DOHH2 (cell line): ENCODE data around the gene GAREM1.

Experiments used
- H3F3A ChIP-seq: fragments of 200-600 bp; sonication (generic), shearing (Covaris generic); 2 replicates; pipeline ENCODE4 v1.6.0; 2016; ENCODE audit warnings: antibody characterized with exemption, mild to moderate bottlenecking; ENCODE audit not compliant: control insufficient read depth, insufficient read depth
- H3K27ac ChIP-seq: fragments of 200-600 bp; sonication (generic); 2 replicates; pipeline ENCODE4 v1.5.1; 2014; ENCODE audit warnings: low read depth, mild to moderate bottlenecking, low read length, moderate library complexity
- H3K27me3 ChIP-seq: fragments of 200-600 bp; sonication (generic); 2 replicates; pipeline ENCODE4 v1.6.1; 2014; ENCODE audit warnings: mild to moderate bottlenecking, low read length, mixed read lengths; ENCODE audit not compliant: control insufficient read depth
- H3K36me3 ChIP-seq: fragments of 200-600 bp; sonication (generic); 2 replicates; pipeline ENCODE4 v1.6.1; 2014; ENCODE audit warnings: mild to moderate bottlenecking, low read length, moderate library complexity, mixed read lengths; ENCODE audit not compliant: control insufficient read depth
- H3K4me1 ChIP-seq: fragments of 200-600 bp; sonication (generic); 2 replicates; pipeline ENCODE4 v1.6.1; 2014; ENCODE audit warnings: mild to moderate bottlenecking, low read length, mixed read lengths; ENCODE audit not compliant: control insufficient read depth
- H3K4me2 ChIP-seq: fragments of 200-600 bp; sonication (generic); 2 replicates; pipeline ENCODE4 v1.6.0; 2014; ENCODE audit warnings: mild to moderate bottlenecking, low read length, moderate library complexity
- H3K4me3 ChIP-seq: fragments of 200-600 bp; sonication (generic); 2 replicates; pipeline ENCODE4 v1.5.1; 2014; ENCODE audit warnings: mild to moderate bottlenecking, low read length, mixed read lengths
- H3K79me2 ChIP-seq: fragments of 200-600 bp; sonication (generic); 2 replicates; pipeline ENCODE4 v1.6.1; 2014; ENCODE audit warnings: mild to moderate bottlenecking, low read length, mixed read lengths; ENCODE audit not compliant: control insufficient read depth
- H3K9me2 ChIP-seq: fragments of 200-600 bp; sonication (generic); replicated peaks from 2 replicates; pipeline ENCODE4 v1.6.1; 2014; ENCODE audit warnings: mild to moderate bottlenecking, low read length, mixed read lengths; ENCODE audit not compliant: control insufficient read depth
- H3K9me3 ChIP-seq: fragments of 200-600 bp; sonication (generic); 2 replicates; pipeline ENCODE4 v1.6.1; 2014; ENCODE audit warnings: antibody characterized with exemption, low read length, mixed read lengths; ENCODE audit not compliant: control insufficient read depth, insufficient read depth
- H4K20me1 ChIP-seq: fragments of 200-600 bp; sonication (generic); 2 replicates; pipeline ENCODE4 v1.6.0; 2014; ENCODE audit warnings: low read depth, mild to moderate bottlenecking, antibody characterized with exemption, low read length, moderate library complexity; ENCODE audit not compliant: control insufficient read depth, insufficient read depth
- CTCF ChIP-seq: fragments of 200-600 bp; sonication (generic); IDR thresholded peaks from one replicate; pipeline ENCODE4 v1.5.1; 2014; ENCODE audit warnings: antibody characterized with exemption, mild to moderate bottlenecking, low read depth, low read length; ENCODE audit not compliant: poor library complexity, severe bottlenecking
- EZH2phosphoT487 ChIP-seq: fragments of 200-600 bp; sonication (generic); IDR thresholded peaks from 2 replicates; pipeline ENCODE4 v1.6.1; 2017; ENCODE audit warnings: borderline replicate concordance, mild to moderate bottlenecking, antibody characterized with exemption, low read length, moderate library complexity, mixed read lengths

GAREM1 gene

GRCh38 chr18:32289483-32290075 lies 181.1 kb downstream of the GAREM1 start:
- H3K4me1 ChIP-seq = no peaks in the 10 kb centered on the region
- peak; percentile 72 for TF ChIP-seq CTCF
- no peak for TF ChIP-seq EZH2phosphoT487
- H3K9me2 ChIP-seq = no peaks in the 10 kb centered on the region; the same call in 1 of the 2 replicates
- no peaks in the 10 kb centered on the region for H3K79me2 ChIP-seq
- no peak overlapping the region for H3K4me3 ChIP-seq
- H4K20me1 ChIP-seq = no peaks in the 10 kb centered on the region
- H3K4me2 ChIP-seq = no peak overlapping the region
- H3K9me3 ChIP-seq = no peaks in the 10 kb centered on the region
- no peaks in the 10 kb centered on the region for H3F3A ChIP-seq
- no peaks in the 10 kb centered on the region for H3K27me3 ChIP-seq
- no peaks in the 10 kb centered on the region for H3K36me3 ChIP-seq
- H3K27ac ChIP-seq = no peak overlapping the region

- no peaks in the 10 kb centered on the region for H3K36me3 ChIP-seq
- no peaks in the 10 kb centered on the region for H3K9me3 ChIP-seq
- H3K9me2 ChIP-seq = no peaks in the 10 kb centered on the region
- no peaks in the 10 kb centered on the region for H3K27me3 ChIP-seq
- no peak overlapping the region for H3K27ac ChIP-seq
- H4K20me1 ChIP-seq = no peaks in the 10 kb centered on the region
- H3F3A ChIP-seq = no peaks in the 10 kb centered on the region
- H3K4me1 ChIP-seq = no peaks in the 10 kb centered on the region
- H3K4me3 ChIP-seq = no peak overlapping the region
- TF ChIP-seq CTCF (no peak), EZH2phosphoT487 (no peak)
- no peak overlapping the region for H3K4me2 ChIP-seq
- H3K79me2 ChIP-seq = no peaks in the 10 kb centered on the region
These were observed 182.8 kb downstream of the GAREM1 start for GRCh38 chr18:32287873-32288272.

- no peak overlapping the region for H3K4me2 ChIP-seq
These were observed 183.4 kb downstream of the GAREM1 start for GRCh38 chr18:32287249-32287648.

More at GRCh38 chr18:32287249-32287648, 183.4 kb downstream of the GAREM1 start:
- Histone ChIP-seq H3K36me3 (no peaks in the 10 kb centered on the region), H3K4me1 (no peaks in the 10 kb centered on the region), H3F3A (no peaks in the 10 kb centered on the region), H3K9me3 (no peaks in the 10 kb centered on the region), H3K4me3 (no peak overlapping the region), H3K79me2 (no peaks in the 10 kb centered on the region), H3K27me3 (no peaks in the 10 kb centered on the region), H3K27ac (no peak overlapping the region), H3K9me2 (no peaks in the 10 kb centered on the region), H4K20me1 (no peaks in the 10 kb centered on the region)
- TF ChIP-seq EZH2phosphoT487 = no peak
- TF ChIP-seq CTCF = no peak
